Dedifferentiated amniotic fluid mesenchymal stem cell (primary cell): ENCODE data around the gene DNAAF2.
"Not testable (repeated sequence)": the region's sequence is repeated elsewhere in the genome, so short reads cannot be mapped to it uniquely, and the experiment has no call there.

Source experiments
- DNase-seq: peaks from one replicate; pipeline ENCODE4 v3.0.0-alpha.2; 2016; ENCODE audit errors: extremely low spot score

DNAAF2 gene

GRCh38 chr14:49622022-49622607 lies 12.9 kb downstream of the DNAAF2 start:
- DNase-seq, result no peak

GRCh38 chr14:49621114-49621881 lies 13.7 kb downstream of the DNAAF2 start:
- no peak for DNase-seq

GRCh38 chr14:49620182-49621113 lies 14.6 kb downstream of the DNAAF2 start, which contains the start of the genes MGAT2 and RPL36AL:
Gene MGAT2, plus strand, starts transcription at chr14:49620799. Its CDS starts 470 bp downstream, at chr14:49621269.
Gene RPL36AL, minus strand, starts transcription at chr14:49620626. Its CDS starts 1,522 bp downstream, at chr14:49619104.
- peak; percentile 99 for DNase-seq

GRCh38 chr14:49619730-49620129 lies 15.3 kb downstream of the DNAAF2 start:
- DNase-seq, result no peak

GRCh38 chr14:49619273-49619672 lies 15.8 kb downstream of the DNAAF2 start:
- DNase-seq, result not testable (repeated sequence)

- DNase-seq, result no peak
Measured at GRCh38 chr14:49617852-49618519, 17.1 kb downstream of the DNAAF2 start.

GRCh38 chr14:49615776-49616175 lies 19.3 kb downstream of the DNAAF2 start:
- DNase-seq, result no peak

- no peak for DNase-seq
Measured at GRCh38 chr14:49614196-49614595, 20.8 kb downstream of the DNAAF2 start.

- no peak for DNase-seq
Measured at GRCh38 chr14:49612671-49613070, 22.4 kb downstream of the DNAAF2 start.

- DNase-seq, result no peak
Measured at GRCh38 chr14:49612251-49612650, 22.8 kb downstream of the DNAAF2 start.

GRCh38 chr14:49607583-49607982 lies 27.5 kb downstream of the DNAAF2 start:
- no peak for DNase-seq

GRCh38 chr14:49598485-49599300 lies 36.4 kb downstream of the DNAAF2 start, which contains the start of gene LRR1:
Gene LRR1, plus strand, starts transcription at chr14:49598940. Its CDS starts 81 bp downstream, at chr14:49599021.
- peak; percentile 63 for DNase-seq

GRCh38 chr14:49598189-49598484 lies 36.9 kb downstream of the DNAAF2 start:
- no peak for DNase-seq

GRCh38 chr14:49594347-49595091 lies 40.5 kb downstream of the DNAAF2 start:
- peak; percentile 42 for DNase-seq

GRCh38 chr14:49593016-49593415 lies 42.0 kb downstream of the DNAAF2 start:
- DNase-seq, result peak; percentile 36

- DNase-seq, result no peak
Measured at GRCh38 chr14:49589387-49589786, 45.7 kb downstream of the DNAAF2 start.

- peak; percentile 75 for DNase-seq
Measured at GRCh38 chr14:49586673-49587460, 48.2 kb downstream of the DNAAF2 start.

- DNase-seq, result peak; percentile 99
Measured at GRCh38 chr14:49585803-49586672, 49.0 kb downstream of the DNAAF2 start, which contains the start of gene RPS29. Gene RPS29, minus strand, starts transcription at chr14:49586380. Its CDS starts 34 bp downstream, at chr14:49586346.
